Endothelial cell of umbilical vein (primary cell): ENCODE measurements around the gene PPP2R2C. TPM values are rescaled to one million over a fixed set of nuclear protein-coding genes. Genes with fewer than 3 reads are reported as not detected.

ENCODE experiments used
- BruUV-seq: library from RNA; stranded (reverse); fragments of 400-500 nt; replicated peaks from 2 replicates; lab custom pipeline; 2021; lab: Mats Ljungman, UMichigan
- CTCF ChIA-PET: fragments of 300-600, 350-600 bp; sonication (Branson Sonifier 250); formaldehyde crosslinking; loops from one replicate; lab custom pipeline; 2021; ENCODE audit warnings: antibody characterized with exemption, inconsistent platforms; lab: Charles Lee
- POLR2A ChIA-PET: fragments of 300-600, 350-600 bp; sonication (Branson Sonifier 250); formaldehyde crosslinking; loops from one replicate; lab custom pipeline; 2021; ENCODE audit warnings: antibody characterized with exemption, inconsistent platforms; lab: Charles Lee
- DNase-seq: peaks from one replicate; pipeline ENCODE4 v3.0.0-alpha.2; 2011; ENCODE audit warnings: low read depth, low spot score
- FAIRE-seq: peaks from 2 replicates; lab custom pipeline; 2011; peaks lifted over from hg19 to GRCh38; lab: Jason Lieb, UNC
- H2AFZ ChIP-seq: 2 replicates; pipeline ENCODE4 v1.6.0; 2012; ENCODE audit warnings: low read depth, low read length, control low read depth, inconsistent platforms
- H3K27ac ChIP-seq: 2 replicates; pipeline ENCODE4 v1.5.1; 2011; ENCODE audit warnings: low read depth, mild to moderate bottlenecking, control low read depth, low read length, moderate library complexity; ENCODE audit not compliant: insufficient read depth
- H3K27me3 ChIP-seq, 2 experiments: 2 replicates each; pipeline versions ENCODE4 v1.6.0 to v1.6.1; 2011; ENCODE audit warnings: low read length in 2 of 2, mixed read lengths in 1 of 2; ENCODE audit not compliant: control insufficient read depth in 2 of 2, insufficient read depth in 2 of 2
- H3K36me3 ChIP-seq, 2 experiments: 2 replicates in 1 of 2; 3 replicates in 1 of 2; pipeline ENCODE4 v1.5.1; 2011; ENCODE audit warnings: low read length in 2 of 2, mild to moderate bottlenecking in 1 of 2, moderate library complexity in 1 of 2; ENCODE audit not compliant: control insufficient read depth in 2 of 2, insufficient read depth in 2 of 2; ENCODE audit errors: extremely low read depth in 1 of 2
- H3K4me1 ChIP-seq: 3 replicates; pipeline ENCODE4 v1.5.1; 2011; ENCODE audit warnings: mild to moderate bottlenecking, low read length; ENCODE audit not compliant: control insufficient read depth, insufficient read depth; ENCODE audit errors: extremely low read depth
- H3K4me2 ChIP-seq: 2 replicates; pipeline ENCODE4 v1.6.1; 2011; ENCODE audit warnings: low read length, control low read depth, mixed read lengths; ENCODE audit not compliant: insufficient read depth
- H3K4me3 ChIP-seq, 3 experiments: fragments of 200-600 bp in 1 of 3; sonication (generic), shearing (Covaris generic) in 1 of 3; replicated peaks in 1 of 3; 2 replicates each; pipeline ENCODE4 v1.5.1; 2011 to 2016; ENCODE audit warnings: control low read depth in 3 of 3, low read length in 3 of 3, mild to moderate bottlenecking in 2 of 3, inconsistent platforms in 1 of 3, low read depth in 1 of 3, moderate library complexity in 1 of 3; ENCODE audit not compliant: insufficient read depth in 1 of 3
- H3K79me2 ChIP-seq: 2 replicates; pipeline ENCODE4 v1.6.0; 2012; ENCODE audit warnings: low read length, inconsistent platforms; ENCODE audit not compliant: control insufficient read depth, insufficient read depth
- H3K9ac ChIP-seq: replicated peaks from 2 replicates; pipeline ENCODE3; 2011; ENCODE audit warnings: low read length, control low read depth; ENCODE audit not compliant: insufficient read depth; ENCODE audit errors: extremely low read depth
- H3K9me1 ChIP-seq: replicated peaks from 3 replicates; pipeline ENCODE4 v1.6.0; 2011; ENCODE audit warnings: mild to moderate bottlenecking, low read length; ENCODE audit not compliant: control insufficient read depth, insufficient read depth; ENCODE audit errors: extremely low read depth
- H3K9me3 ChIP-seq: replicated peaks from 2 replicates; pipeline ENCODE4 v1.5.1; 2012; ENCODE audit warnings: low read length, inconsistent platforms; ENCODE audit not compliant: control insufficient read depth, insufficient read depth
- H4K20me1 ChIP-seq: replicated peaks from 2 replicates; pipeline ENCODE3; 2011; ENCODE audit warnings: mild to moderate bottlenecking, low read length; ENCODE audit not compliant: control insufficient read depth, insufficient read depth; ENCODE audit errors: extremely low read depth
- EZH2 ChIP-seq: IDR thresholded peaks from 2 replicates; pipeline ENCODE4 v1.6.1; 2012; ENCODE audit warnings: borderline replicate concordance, low read depth, mild to moderate bottlenecking, moderate library complexity, low read length, inconsistent platforms; ENCODE audit not compliant: severe bottlenecking
- FOS ChIP-seq: IDR thresholded peaks from 2 replicates; pipeline ENCODE4 v1.6.1; 2011; ENCODE audit warnings: mild to moderate bottlenecking, low read length, moderate library complexity, borderline replicate concordance; ENCODE audit not compliant: insufficient read depth
- GATA2 ChIP-seq: IDR thresholded peaks from 2 replicates; pipeline ENCODE4 v1.7.0; 2011; ENCODE audit warnings: low read depth, mild to moderate bottlenecking, moderate library complexity, mixed read lengths, low read length; ENCODE audit not compliant: insufficient read length, insufficient read depth
- JUN ChIP-seq: IDR thresholded peaks from 2 replicates; pipeline ENCODE4 v1.6.1; 2011; ENCODE audit warnings: borderline replicate concordance, low read depth; ENCODE audit not compliant: insufficient read length, insufficient read depth
- MAX ChIP-seq: IDR thresholded peaks from 2 replicates; pipeline ENCODE4 v1.6.1; 2011; ENCODE audit not compliant: insufficient read depth, insufficient read length
- MYC ChIP-seq: IDR thresholded peaks from one replicate; pipeline ENCODE4 v1.6.1; 2011; ENCODE audit warnings: mild to moderate bottlenecking, low read depth, low read length
- POLR2A ChIP-seq: IDR thresholded peaks from 2 replicates; pipeline ENCODE4 v1.6.1; 2012; ENCODE audit warnings: low read depth, mild to moderate bottlenecking, control low read depth, low read length
- POLR2AphosphoS5 ChIP-seq: IDR thresholded peaks from 2 replicates; pipeline ENCODE4 v1.6.1; 2012; ENCODE audit warnings: low read depth, mild to moderate bottlenecking, control low read depth, low read length, moderate library complexity; ENCODE audit not compliant: insufficient read depth
- dilution Hi-C: fragments of 300-500 bp; cut with MboI; formaldehyde crosslinking; loops from one replicate; pipeline ENCODE4 v1.15.0; 2019; ENCODE audit warnings: low sequenced_read_pairs; ENCODE audit not compliant: extremely low pct_ligation_motif_present
- intact Hi-C: fragments of 100-400 bp; cut with micrococcal nuclease; formaldehyde crosslinking; loops from one replicate; pipeline ENCODE4 v1.10.0; 2022
- polyA plus RNA-seq, 4 experiments: library from polyadenylated mRNA; depleted of rRNA in 3 of 4; stranded (reverse) in 3 of 4; unstranded in 1 of 4; fragments of >200 nt; gene quantifications; 2 replicates each; pipeline versions ENCODE4 v1.2.1 to v1.2.3, GENCODE V29; 2011 to 2012; ENCODE audit warnings: missing spikeins in 1 of 4
- total RNA-seq: library from RNA; stranded (reverse); gene quantifications from 2 replicates; pipeline ENCODE4 v1.2.3, GENCODE V29; 2021
- TF ChIP-seq, protein P1 (sequence below), 2 donors: IDR thresholded peaks; 1 replicate in 1 of 2; 2 replicates in 1 of 2; pipeline ENCODE4 v1.5.1; 2011; ENCODE audit warnings: low read length in 2 of 2, mild to moderate bottlenecking in 2 of 2, moderate library complexity in 2 of 2, control low read depth in 1 of 2, inconsistent platforms in 1 of 2, low read depth in 1 of 2; ENCODE audit not compliant: insufficient read depth in 1 of 2; ENCODE audit errors: extremely low read depth in 1 of 2

PPP2R2C gene
- total and polyA plus RNA-seq, 2 donors (not counting 3 experiments of a cell fraction or from before 2014, with no cell fraction given): 0.03 to 0.09 TPM

GRCh38 chr4:6435010-6435409 lies 37.4 kb downstream of the PPP2R2C start:
- H3K79me2 ChIP-seq: no peaks in the 10 kb centered on the region
- H3K9me3 ChIP-seq: no peaks in the 10 kb centered on the region
- BruUV-seq: no TSS peak
- POLR2A ChIA-PET: no interaction called here
- dilution Hi-C loops (no loop called here), intact Hi-C loops (no loop called here)
- no peaks in the 10 kb centered on the region for H3K4me1 ChIP-seq
- H3K4me2 ChIP-seq: no peak overlapping the region
- no peak overlapping the region for H3K27ac ChIP-seq
- FAIRE-seq: no peak
- H3K9ac ChIP-seq: no peak overlapping the region
- no peak overlapping the region for H3K4me3 ChIP-seq
- no peak overlapping the region for H2AFZ ChIP-seq
- no peaks in the 10 kb centered on the region for H3K36me3 ChIP-seq
- DNase-seq: no peak
- no peaks in the 10 kb centered on the region for H3K27me3 ChIP-seq
- no peaks in the 10 kb centered on the region for H3K9me1 ChIP-seq
- no peaks in the 10 kb centered on the region for H4K20me1 ChIP-seq
- CTCF ChIA-PET: no interaction called here
- TF ChIP-seq POLR2AphosphoS5 (no peak), FOS (no peak), MYC (no peak), GATA2 (no peak), EZH2 (no peak), POLR2A (no peak), MAX (no peak), JUN (no peak)
- TF ChIP-seq, protein P1, sequence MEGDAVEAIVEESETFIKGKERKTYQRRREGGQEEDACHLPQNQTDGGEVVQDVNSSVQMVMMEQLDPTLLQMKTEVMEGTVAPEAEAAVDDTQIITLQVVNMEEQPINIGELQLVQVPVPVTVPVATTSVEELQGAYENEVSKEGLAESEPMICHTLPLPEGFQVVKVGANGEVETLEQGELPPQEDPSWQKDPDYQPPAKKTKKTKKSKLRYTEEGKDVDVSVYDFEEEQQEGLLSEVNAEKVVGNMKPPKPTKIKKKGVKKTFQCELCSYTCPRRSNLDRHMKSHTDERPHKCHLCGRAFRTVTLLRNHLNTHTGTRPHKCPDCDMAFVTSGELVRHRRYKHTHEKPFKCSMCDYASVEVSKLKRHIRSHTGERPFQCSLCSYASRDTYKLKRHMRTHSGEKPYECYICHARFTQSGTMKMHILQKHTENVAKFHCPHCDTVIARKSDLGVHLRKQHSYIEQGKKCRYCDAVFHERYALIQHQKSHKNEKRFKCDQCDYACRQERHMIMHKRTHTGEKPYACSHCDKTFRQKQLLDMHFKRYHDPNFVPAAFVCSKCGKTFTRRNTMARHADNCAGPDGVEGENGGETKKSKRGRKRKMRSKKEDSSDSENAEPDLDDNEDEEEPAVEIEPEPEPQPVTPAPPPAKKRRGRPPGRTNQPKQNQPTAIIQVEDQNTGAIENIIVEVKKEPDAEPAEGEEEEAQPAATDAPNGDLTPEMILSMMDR (IDR thresholded peaks at IDR 0.05; ENCODE audit: extremely low read depth in 1 of 2, insufficient read depth in 1 of 2, low read depth in 1 of 2, low read length in 2 of 2): no peak
